Activated naive CD4-positive, alpha-beta T cell treated with anti-CD3 and anti-CD28 coated beads for 36 hours (primary cell): ENCODE measurements around the gene HNF1B. TPM values are rescaled to one million over a fixed set of nuclear protein-coding genes. Genes with fewer than 3 reads are reported as not detected.
A peak's percentile ranks its signal among the peaks of the same experiment; 100 is the strongest.

Experiments
- CTCF ChIA-PET: fragments of 350-600 bp; sonication (Branson Sonifier 250); formaldehyde crosslinking; loops from one replicate; lab custom pipeline; 2021; ENCODE audit warnings: antibody characterized with exemption; lab: Charles Lee
- DNase-seq: peaks from one replicate; pipeline ENCODE4 v3.0.0-alpha.2; 2020
- H3K27ac Mint-ChIP-seq: one replicate; pipeline ENCODE4 v1.8.0; 2021; ENCODE audit warnings: mild to moderate bottlenecking, mixed read lengths
- H3K27me3 Mint-ChIP-seq: one replicate; pipeline ENCODE4 v1.8.0; 2021; ENCODE audit warnings: low read depth, mixed read lengths
- H3K36me3 Mint-ChIP-seq: one replicate; pipeline ENCODE4 v1.8.0; 2021; ENCODE audit warnings: low read depth, mixed read lengths
- H3K4me1 Mint-ChIP-seq: one replicate; pipeline ENCODE4 v1.8.0; 2021; ENCODE audit warnings: low read depth, mixed read lengths
- H3K4me3 Mint-ChIP-seq: one replicate; pipeline ENCODE4 v1.8.0; 2021; ENCODE audit warnings: mild to moderate bottlenecking, moderate library complexity, mixed read lengths
- H3K9me3 Mint-ChIP-seq: one replicate; pipeline ENCODE4 v1.8.0; 2021; ENCODE audit warnings: mixed read lengths
- intact Hi-C: fragments of 100-400 bp; cut with micrococcal nuclease; formaldehyde crosslinking; loops from one replicate; pipeline ENCODE4 v1.15.1; 2023
- total RNA-seq, 2 experiments: library from RNA; stranded (reverse); gene quantifications; one replicate each; pipeline ENCODE4 v1.2.3, GENCODE V29; 2021

HNF1B gene
- total RNA-seq, 2 experiments from 2014 or later: not detected

DNA sequence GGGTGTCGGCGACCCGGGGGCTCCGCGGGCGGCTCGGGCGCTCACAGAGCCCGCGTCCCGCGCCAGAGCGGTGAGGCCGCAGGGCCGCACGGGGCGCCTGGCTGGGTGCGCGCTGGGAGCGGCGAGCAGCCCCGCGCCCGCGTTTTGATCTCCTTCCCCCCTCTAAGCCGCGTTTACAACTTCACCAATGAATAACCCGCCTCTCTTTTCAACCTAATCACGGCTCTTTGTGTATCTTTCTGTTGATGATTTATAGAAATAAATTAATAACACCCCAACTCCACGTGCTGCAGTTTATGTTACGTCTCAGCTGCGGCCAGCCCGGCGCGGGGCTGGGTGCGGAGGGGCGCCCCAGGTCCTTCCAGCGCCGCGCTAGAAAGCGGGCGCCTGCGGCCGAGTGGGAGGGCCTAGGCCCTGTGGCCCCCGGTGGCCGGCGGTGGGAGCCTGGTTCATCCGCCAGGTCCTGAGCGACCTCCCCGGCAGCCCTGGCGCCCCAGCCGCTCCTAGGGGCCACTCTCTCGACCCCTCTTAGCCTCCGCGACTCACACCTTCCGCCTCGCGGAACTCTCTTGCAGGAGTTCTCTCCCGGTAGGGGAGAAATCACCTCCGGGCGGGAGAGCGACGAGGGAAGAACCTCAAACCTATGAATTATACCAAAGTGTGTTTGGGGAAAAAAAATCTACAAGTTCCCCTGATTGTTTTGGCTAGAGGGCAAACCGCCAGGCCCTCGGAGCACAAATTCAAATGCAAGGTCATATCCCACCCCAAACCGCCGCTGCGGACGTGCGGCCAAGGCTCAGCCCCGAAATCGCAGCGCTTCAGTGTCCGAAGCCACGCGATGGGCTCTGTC, 1.9 kb downstream of the HNF1B start:
- peaks cover 81% of the 10 kb centered on the region for H3K27me3 Mint-ChIP-seq
- H3K4me1 Mint-ChIP-seq: peaks cover 21% of the 10 kb centered on the region
- no peaks in the 10 kb centered on the region for H3K36me3 Mint-ChIP-seq
- no peak for DNase-seq
- CTCF ChIA-PET: no interaction called here
- intact Hi-C loops: loop anchor here (10.0 kb wide), 1 partner anchor 808 kb away; the partner anchor contains the start of gene LHX1
- no peaks in the 10 kb centered on the region for H3K9me3 Mint-ChIP-seq
- peak overlapping the region; percentile 48 for H3K4me3 Mint-ChIP-seq
- no peak overlapping the region for H3K27ac Mint-ChIP-seq

DNA sequence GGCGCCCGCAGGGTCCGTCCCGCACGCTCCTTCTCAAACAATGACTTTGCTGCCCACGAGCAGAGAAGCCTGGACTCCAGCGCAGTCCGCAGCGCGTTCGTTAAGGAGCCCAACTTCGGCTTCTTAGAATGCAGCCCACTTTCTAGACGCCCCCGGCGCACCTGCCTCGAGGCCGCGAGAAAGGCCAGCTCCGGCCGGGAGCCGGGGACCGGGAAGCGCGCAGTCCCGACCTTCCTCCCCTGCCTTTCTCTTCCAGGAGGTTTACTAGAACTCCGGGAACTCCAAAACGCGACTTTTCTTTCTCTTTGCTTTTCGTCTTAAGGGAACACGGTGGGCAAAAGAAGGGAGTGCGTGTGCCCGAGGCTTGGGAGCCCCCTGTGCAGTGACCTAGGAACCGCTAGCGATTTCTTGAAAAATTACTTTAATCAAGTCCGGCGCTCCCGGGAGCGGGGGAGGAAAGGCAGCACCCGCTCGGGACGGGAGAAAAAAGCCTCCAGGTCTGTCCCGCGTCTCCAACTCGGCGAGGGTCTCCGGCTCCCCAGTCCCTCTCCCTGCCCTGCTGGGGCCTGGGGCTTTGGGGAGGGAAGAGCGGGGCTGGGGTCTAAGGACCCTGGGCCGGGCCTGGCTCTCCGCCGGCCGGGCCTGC, 2.6 kb downstream of the HNF1B start:
- Mint-ChIP-seq H3K4me3 (peak overlapping the region; percentile 42), H3K36me3 (no peaks in the 10 kb centered on the region), H3K27me3 (peaks cover 75% of the 10 kb centered on the region), H3K4me1 (peaks cover 21% of the 10 kb centered on the region), H3K9me3 (no peaks in the 10 kb centered on the region), H3K27ac (no peak overlapping the region)
- intact Hi-C loops: loop anchor here (10.0 kb wide), 1 partner anchor 807 kb away; the partner anchor contains the start of gene LHX1
- no peak for DNase-seq
- CTCF ChIA-PET: no interaction called here

DNA sequence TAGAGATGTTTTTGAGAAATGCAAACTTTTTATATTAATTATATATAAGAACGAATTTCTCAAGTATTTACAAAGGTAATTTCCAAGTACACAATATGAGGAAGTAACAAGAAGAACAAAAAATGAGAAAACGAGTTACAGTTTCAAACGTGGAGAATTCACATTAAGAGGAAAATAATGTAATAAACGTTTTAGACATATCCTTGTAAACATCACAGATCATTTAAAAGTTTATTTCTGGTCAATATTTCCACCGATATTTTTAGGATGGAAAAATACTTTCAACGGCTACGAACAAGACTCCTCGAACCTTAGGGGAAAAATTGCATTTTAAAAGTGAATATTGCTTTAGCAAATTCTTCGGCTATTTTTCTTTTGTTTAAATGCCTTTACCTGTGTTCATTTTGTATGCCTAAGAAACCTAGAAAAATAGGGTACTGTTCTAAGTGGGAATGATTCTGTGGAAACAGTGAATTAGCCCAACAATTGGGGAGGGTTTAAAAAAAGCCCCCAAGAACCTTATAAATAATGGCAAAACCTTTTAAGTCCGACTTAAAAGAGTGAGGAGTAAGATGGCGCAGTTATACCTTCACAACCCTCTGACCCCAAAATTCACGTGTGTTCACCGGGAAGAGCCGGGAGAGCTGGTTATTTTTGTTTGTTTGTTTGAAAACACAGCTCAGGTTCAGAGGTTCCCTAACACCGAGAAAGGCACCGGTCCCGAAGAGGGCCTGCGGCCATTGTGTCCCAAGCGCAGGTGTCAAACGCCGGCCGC, 3.3 kb downstream of the HNF1B start:
- peaks cover 71% of the 10 kb centered on the region for H3K27me3 Mint-ChIP-seq
- CTCF ChIA-PET: no interaction called here
- intact Hi-C loops: loop anchor here (10.0 kb wide), 1 partner anchor 807 kb away; the partner anchor contains the start of gene LHX1
- no peak overlapping the region for H3K4me3 Mint-ChIP-seq
- H3K27ac Mint-ChIP-seq: no peak overlapping the region
- H3K9me3 Mint-ChIP-seq: no peaks in the 10 kb centered on the region
- no peak for DNase-seq
- H3K4me1 Mint-ChIP-seq: peaks cover 21% of the 10 kb centered on the region
- no peaks in the 10 kb centered on the region for H3K36me3 Mint-ChIP-seq

DNA sequence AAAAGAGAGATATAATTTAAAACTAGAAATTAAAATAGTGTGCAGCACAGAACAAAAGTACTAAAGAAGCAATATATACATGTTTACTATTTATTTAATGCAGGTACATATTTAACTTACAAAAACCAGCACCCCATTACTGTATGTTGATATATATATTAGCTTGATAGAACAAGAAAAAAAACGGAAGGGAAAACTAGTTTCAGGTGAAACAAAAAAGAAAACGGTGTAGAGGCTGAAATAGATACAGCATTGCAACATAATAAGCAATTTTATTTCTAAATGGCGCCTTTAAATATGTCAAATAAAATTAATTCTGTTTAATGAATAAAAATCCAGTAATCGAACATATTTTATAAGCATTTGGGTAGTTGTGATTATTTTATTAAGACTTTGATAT, 3.9 kb downstream of the HNF1B start:
- Mint-ChIP-seq H3K36me3 (no peaks in the 10 kb centered on the region), H3K4me3 (no peak overlapping the region), H3K27ac (no peak overlapping the region), H3K4me1 (peaks cover 21% of the 10 kb centered on the region), H3K27me3 (peaks cover 67% of the 10 kb centered on the region), H3K9me3 (no peaks in the 10 kb centered on the region)
- CTCF ChIA-PET: no interaction called here
- intact Hi-C loops: loop anchor here (10.0 kb wide), 1 partner anchor 806 kb away; the partner anchor contains the start of gene LHX1
- DNase-seq: no peak

DNA sequence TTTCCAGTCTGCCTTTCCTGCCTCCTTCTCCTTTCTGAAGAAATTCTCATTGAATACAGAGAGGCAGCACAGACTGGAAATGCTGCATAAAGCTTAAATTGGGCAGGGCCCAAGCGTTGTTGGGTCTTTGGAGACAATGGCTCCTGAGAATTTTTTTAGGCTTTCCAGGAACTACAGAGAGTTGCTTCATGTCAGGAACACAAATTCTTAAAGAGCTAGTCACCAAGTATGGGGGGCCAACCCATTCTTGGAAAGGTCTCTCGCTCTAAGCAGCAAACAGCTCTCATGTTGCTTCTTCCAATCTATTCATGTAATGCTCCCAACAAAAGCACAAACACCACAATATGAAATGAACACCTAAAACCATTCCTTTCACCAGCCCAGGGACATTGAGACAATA, 6.9 kb downstream of the HNF1B start:
- Mint-ChIP-seq H3K27ac (no peak overlapping the region), H3K4me3 (no peak overlapping the region), H3K27me3 (peaks cover 43% of the 10 kb centered on the region), H3K9me3 (no peaks in the 10 kb centered on the region), H3K36me3 (no peaks in the 10 kb centered on the region), H3K4me1 (peaks cover 6% of the 10 kb centered on the region)
- intact Hi-C loops: no loop called here
- no peak for DNase-seq
- CTCF ChIA-PET: no interaction called here

DNA sequence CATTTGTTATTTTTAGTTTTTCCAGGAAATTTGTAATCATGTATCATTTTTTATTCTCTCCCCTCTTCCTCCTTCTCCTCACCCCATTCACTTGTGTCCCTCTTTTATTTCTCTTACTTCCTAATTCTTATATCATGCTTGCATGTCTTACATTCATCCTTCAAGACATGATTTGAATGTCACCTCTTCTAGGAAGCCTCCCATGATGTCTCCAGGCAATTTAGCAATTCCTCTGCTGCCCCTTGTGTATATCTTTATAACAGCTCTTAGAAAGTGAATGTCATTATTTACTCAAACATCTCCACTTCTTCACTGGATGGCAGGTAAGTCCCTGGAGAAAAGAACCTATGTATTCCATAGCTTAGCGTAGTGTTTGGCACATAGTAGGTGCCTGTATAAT, 7.8 kb downstream of the HNF1B start:
- H3K4me1 Mint-ChIP-seq: peaks cover 4% of the 10 kb centered on the region
- CTCF ChIA-PET: interaction anchor here (0.6 to 0.9 kb wide), 2 partner anchors 36 to 79 kb away, joined by 3 read pairs; no protein-coding TSS in a partner anchor
- H3K27me3 Mint-ChIP-seq: peaks cover 39% of the 10 kb centered on the region
- no peak overlapping the region for H3K27ac Mint-ChIP-seq
- DNase-seq: no peak
- no peaks in the 10 kb centered on the region for H3K36me3 Mint-ChIP-seq
- H3K4me3 Mint-ChIP-seq: no peak overlapping the region
- intact Hi-C loops: no loop called here
- no peaks in the 10 kb centered on the region for H3K9me3 Mint-ChIP-seq

DNA sequence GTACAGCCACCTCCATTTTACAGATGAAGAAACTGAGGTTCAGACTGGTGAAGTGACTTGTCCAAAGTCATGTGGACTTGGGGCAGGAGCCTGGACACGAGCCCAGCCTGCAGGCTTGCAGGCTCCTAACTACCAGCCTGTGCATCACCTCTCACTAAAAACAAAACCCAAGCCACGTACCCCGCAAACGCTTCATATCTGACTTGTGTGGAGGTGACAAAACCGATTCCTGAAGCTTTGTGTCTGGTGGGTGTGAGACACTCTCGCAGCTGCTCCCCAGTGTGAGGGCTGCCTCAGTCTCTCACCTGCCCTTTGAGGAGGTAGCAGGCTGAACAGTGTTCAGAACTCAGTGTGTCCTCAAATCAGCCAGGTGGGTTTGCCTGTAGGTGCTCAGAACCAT, 8.4 kb downstream of the HNF1B start:
- CTCF ChIA-PET: no interaction called here
- H3K9me3 Mint-ChIP-seq: no peaks in the 10 kb centered on the region
- no peaks in the 10 kb centered on the region for H3K36me3 Mint-ChIP-seq
- no peak overlapping the region for H3K4me3 Mint-ChIP-seq
- intact Hi-C loops: no loop called here
- H3K27me3 Mint-ChIP-seq: peaks cover 34% of the 10 kb centered on the region
- no peak for DNase-seq
- H3K27ac Mint-ChIP-seq: no peak overlapping the region
- H3K4me1 Mint-ChIP-seq: no peaks in the 10 kb centered on the region

DNA sequence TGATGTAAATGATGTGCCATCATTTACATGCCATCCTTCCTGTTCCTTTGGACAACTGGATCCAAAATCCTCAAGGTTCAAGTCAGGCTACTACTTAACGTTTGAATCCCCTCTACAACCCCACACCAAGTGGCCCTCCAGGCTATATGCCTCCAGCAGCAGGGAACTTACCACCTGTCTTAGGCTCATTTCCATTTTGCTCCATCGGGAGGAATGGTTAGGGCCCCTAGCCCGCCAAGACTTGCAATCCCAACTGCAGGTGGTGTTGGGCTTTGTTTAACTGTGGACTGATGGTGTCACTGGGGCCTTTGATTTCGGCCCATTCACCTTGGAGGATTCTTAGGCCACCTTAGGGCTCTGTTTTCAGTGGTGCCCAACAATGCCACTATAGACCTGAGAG, 9.7 kb downstream of the HNF1B start:
- intact Hi-C loops: no loop called here
- H3K4me3 Mint-ChIP-seq: no peak overlapping the region
- no peaks in the 10 kb centered on the region for H3K36me3 Mint-ChIP-seq
- DNase-seq: no peak
- CTCF ChIA-PET: interaction anchor here (0.6 kb wide), 1 partner anchor 21 kb away, joined by 4 read pairs; no protein-coding TSS in a partner anchor
- H3K4me1 Mint-ChIP-seq: no peaks in the 10 kb centered on the region
- H3K27me3 Mint-ChIP-seq: peaks cover 25% of the 10 kb centered on the region
- no peak overlapping the region for H3K27ac Mint-ChIP-seq
- no peaks in the 10 kb centered on the region for H3K9me3 Mint-ChIP-seq

DNA sequence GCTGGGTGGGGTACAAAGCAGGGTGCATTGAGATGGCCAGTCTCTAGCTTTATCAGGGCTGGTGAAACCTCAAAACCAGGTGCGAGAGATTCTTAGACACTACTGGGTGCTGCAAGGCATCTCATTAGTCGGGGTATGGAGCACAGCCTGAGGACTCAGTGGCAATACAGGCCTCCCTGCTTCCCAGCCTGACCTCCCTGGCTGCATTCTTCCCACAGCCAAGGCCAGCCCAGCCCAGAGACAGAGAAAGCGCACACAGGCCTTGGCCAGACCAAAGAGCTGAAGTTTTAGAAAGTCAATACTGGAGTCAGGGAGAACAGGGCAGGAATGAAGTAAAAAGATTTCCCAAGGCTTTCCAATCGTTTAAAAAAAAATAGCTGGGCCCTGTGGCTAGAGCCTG, 12.5 kb downstream of the HNF1B start:
- no peak for DNase-seq
- Mint-ChIP-seq H3K27me3 (peaks cover 4% of the 10 kb centered on the region), H3K4me3 (no peak overlapping the region), H3K4me1 (no peaks in the 10 kb centered on the region), H3K27ac (no peak overlapping the region), H3K36me3 (no peaks in the 10 kb centered on the region), H3K9me3 (no peaks in the 10 kb centered on the region)
- CTCF ChIA-PET: no interaction called here
- intact Hi-C loops: no loop called here

DNA sequence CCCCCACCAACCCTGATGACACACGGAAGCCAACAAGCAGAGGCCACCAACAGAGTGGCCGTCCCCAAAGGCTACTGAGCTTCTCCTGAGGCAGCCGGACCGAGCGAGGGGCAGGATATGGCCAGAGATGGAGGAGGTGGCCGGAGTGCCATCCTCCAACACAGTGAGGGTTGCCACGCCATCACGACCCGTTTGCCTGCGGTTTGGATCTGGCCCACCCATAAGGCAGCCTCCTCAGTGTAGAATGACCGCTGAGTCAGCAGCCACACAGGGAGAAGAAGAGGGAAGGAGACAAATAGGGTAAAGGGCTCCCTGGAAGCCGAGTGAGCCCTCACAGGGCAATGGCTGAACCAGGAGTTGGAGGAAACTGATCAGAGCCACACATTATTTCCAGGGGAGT, 13.8 kb downstream of the HNF1B start:
- Mint-ChIP-seq H3K4me3 (no peak overlapping the region), H3K9me3 (no peaks in the 10 kb centered on the region), H3K27me3 (no peaks in the 10 kb centered on the region), H3K36me3 (no peaks in the 10 kb centered on the region), H3K27ac (no peak overlapping the region), H3K4me1 (no peaks in the 10 kb centered on the region)
- CTCF ChIA-PET: no interaction called here
- DNase-seq: no peak
- intact Hi-C loops: no loop called here

DNA sequence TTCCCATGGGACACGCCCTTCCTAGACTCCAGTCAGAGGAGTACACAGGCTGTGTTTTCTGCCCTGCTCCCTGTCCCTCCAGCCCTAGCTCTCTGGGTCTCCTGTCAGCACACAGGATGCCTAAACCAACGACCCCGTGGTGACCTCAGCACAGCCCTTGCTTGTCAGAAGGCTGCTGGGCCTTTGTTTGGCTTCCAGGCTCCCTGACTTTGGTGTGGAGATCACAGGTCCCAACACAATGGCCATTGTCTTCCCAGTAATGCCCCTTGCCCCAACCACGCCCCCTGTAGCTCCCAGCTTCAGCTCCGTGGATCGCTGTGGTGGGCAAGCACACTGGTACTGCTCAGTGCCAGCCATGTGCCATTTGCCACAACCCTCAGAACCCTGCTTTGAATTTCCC, 15.0 kb downstream of the HNF1B start:
- H3K36me3 Mint-ChIP-seq: no peaks in the 10 kb centered on the region
- CTCF ChIA-PET: interaction anchor here (0.8 kb wide), 1 partner anchor 40 kb away, joined by 3 read pairs; no protein-coding TSS in a partner anchor

More for the DNA sequence above, 15.0 kb downstream of the HNF1B start:
- Mint-ChIP-seq H3K4me3 (no peak overlapping the region), H3K9me3 (no peaks in the 10 kb centered on the region), H3K27me3 (no peaks in the 10 kb centered on the region), H3K27ac (no peak overlapping the region), H3K4me1 (no peaks in the 10 kb centered on the region)
- intact Hi-C loops: no loop called here
- DNase-seq: no peak
